Esophagus muscularis mucosa (tissue), 4 donors: ENCODE measurements around the gene ACTR1A. TPM values are rescaled to one million over a fixed set of nuclear protein-coding genes. Genes with fewer than 3 reads are reported as not detected.

ENCODE experiments used
- DNase-seq: peaks from one replicate; pipeline ENCODE4 v3.0.0-alpha.2; 2017; ENCODE audit errors: extremely low spot score
- H3K27ac ChIP-seq, 4 donors: fragments of 200-600 bp; sonication (generic); replicated peaks in 1 of 4; 1 replicate in 3 of 4; 2 replicates in 1 of 4; pipeline ENCODE4 v1.5.1; 2016 to 2019; ENCODE audit warnings: mild to moderate bottlenecking in 1 of 4
- H3K27me3 ChIP-seq, 4 donors: fragments of 200-600 bp; sonication (generic); one replicate each; pipeline versions ENCODE4 v1.5.1 to v1.6.0; 2016 to 2019
- H3K36me3 ChIP-seq, 4 donors: fragments of 200-600 bp; sonication (generic); one replicate each; pipeline ENCODE4 v1.5.1; 2016 to 2019
- H3K4me1 ChIP-seq, 4 donors: fragments of 200-600 bp; sonication (generic); one replicate each; pipeline ENCODE4 v1.5.1; 2016 to 2019
- H3K4me3 ChIP-seq, 4 donors: fragments of 200-600 bp; sonication (generic); 1 replicate in 2 of 4; 2 replicates in 2 of 4; pipeline ENCODE4 v1.5.1; 2016 to 2019; ENCODE audit warnings: mild to moderate bottlenecking in 4 of 4, moderate library complexity in 1 of 4
- H3K9me3 ChIP-seq, 4 donors: fragments of 200-600 bp; sonication (generic); 1 replicate in 3 of 4; 2 replicates in 1 of 4; pipeline ENCODE4 v1.5.1; 2016 to 2019
- EP300 ChIP-seq: sonication (generic); formaldehyde crosslinking; IDR thresholded peaks from one replicate; pipeline ENCODE4 v1.6.1; 2017; ENCODE audit warnings: antibody characterized with exemption
- POLR2A ChIP-seq: fragments of 450-650 bp; IDR thresholded peaks from one replicate; pipeline ENCODE4 v1.6.1; 2017; ENCODE audit warnings: antibody characterized with exemption, moderate library complexity, mild to moderate bottlenecking, low read depth
- POLR2AphosphoS5 ChIP-seq, 2 donors: sonication (generic); formaldehyde crosslinking; IDR thresholded peaks; one replicate each; pipeline ENCODE4 v1.6.1; 2017; ENCODE audit warnings: antibody characterized with exemption in 2 of 2
- WGBS: methylation state at CpG from one replicate; pipeline ENCODE4 v1.1.5; 2018; 5-methylcytosine and 5-hydroxymethylcytosine counted together
- intact Hi-C: fragments of 100-400 bp; cut with DNase I; formaldehyde crosslinking; loops from one replicate; pipeline ENCODE4 v1.15.1; 2023
- total RNA-seq, 4 donors: library from RNA; depleted of rRNA; stranded (reverse); fragments of >200 nt; gene quantifications; one replicate each; pipeline versions ENCODE4 v1.1.0 to v1.2.1, GENCODE V29; 2016
- TF ChIP-seq, protein P1 (sequence below), 3 experiments: fragments of 200-600 bp in 2 of 3; fragments of 450-650 bp in 1 of 3; sonication (generic) in 2 of 3; IDR thresholded peaks; one replicate each; pipeline ENCODE4 v1.5.1; 2017 to 2019; ENCODE audit warnings: antibody characterized with exemption in 3 of 3, mild to moderate bottlenecking in 2 of 3, moderate library complexity in 1 of 3

The ACTR1A gene
- total RNA-seq, 4 donors from 2014 or later, result 164 to 283 (median 229) TPM

DNA sequence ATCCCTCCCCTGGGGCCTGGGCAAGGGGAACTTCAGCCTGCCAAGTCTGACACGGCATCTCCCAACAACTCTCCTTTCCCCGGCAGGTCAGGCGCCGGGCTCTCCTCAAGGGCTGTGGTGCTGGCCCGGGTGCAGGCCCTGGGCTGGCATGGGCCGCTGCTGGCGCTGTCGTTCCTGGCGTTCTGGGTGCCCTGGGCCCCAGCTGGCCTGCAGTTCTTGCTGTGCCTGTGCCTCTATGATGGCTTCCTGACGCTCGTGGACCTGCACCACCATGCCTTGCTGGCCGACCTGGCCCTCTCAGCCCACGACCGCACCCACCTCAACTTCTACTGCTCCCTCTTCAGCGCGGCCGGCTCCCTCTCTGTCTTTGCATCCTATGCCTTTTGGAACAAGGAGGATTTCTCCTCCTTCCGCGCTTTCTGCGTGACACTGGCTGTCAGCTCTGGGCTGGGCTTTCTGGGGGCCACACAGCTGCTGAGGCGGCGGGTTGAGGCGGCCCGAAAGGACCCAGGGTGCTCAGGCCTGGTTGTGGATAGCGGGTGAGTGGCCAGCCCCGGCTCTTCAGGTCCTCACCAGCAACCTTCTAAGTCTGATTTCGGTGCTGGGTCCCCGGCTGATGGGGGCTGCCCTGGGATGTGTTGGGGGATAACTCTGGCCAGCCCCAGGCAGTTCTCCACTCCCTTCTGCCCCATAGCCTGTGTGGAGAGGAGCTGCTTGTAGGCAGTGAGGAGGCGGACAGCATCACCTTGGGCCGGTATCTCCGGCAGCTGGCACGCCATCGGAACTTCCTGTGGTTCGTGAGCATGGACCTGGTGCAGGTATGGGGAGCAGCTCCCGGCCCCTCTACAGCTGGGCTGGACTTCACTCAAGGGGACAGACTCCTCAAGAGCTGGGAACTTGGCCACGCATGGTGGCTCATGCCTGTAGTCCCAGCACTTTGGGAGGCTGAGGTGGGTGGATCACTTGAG is 31.6 kb downstream of the ACTR1A start:
- 93% methylated on average over 18 of the region's 36 CpGs for WGBS
- intact Hi-C loops, result no loop called here
- peaks cover 0 to 43% (median 10%) of the 10 kb centered on the region in 4 donors for H3K36me3 ChIP-seq
- H3K27ac ChIP-seq, result no peak overlapping the region
- no peaks in the 10 kb centered on the region for H3K27me3 ChIP-seq
- TF ChIP-seq POLR2A (no peak), POLR2AphosphoS5 (IDR thresholded peaks at IDR 0.05) (no peak)
- TF ChIP-seq, protein P1, sequence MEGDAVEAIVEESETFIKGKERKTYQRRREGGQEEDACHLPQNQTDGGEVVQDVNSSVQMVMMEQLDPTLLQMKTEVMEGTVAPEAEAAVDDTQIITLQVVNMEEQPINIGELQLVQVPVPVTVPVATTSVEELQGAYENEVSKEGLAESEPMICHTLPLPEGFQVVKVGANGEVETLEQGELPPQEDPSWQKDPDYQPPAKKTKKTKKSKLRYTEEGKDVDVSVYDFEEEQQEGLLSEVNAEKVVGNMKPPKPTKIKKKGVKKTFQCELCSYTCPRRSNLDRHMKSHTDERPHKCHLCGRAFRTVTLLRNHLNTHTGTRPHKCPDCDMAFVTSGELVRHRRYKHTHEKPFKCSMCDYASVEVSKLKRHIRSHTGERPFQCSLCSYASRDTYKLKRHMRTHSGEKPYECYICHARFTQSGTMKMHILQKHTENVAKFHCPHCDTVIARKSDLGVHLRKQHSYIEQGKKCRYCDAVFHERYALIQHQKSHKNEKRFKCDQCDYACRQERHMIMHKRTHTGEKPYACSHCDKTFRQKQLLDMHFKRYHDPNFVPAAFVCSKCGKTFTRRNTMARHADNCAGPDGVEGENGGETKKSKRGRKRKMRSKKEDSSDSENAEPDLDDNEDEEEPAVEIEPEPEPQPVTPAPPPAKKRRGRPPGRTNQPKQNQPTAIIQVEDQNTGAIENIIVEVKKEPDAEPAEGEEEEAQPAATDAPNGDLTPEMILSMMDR (IDR thresholded peaks at IDR 0.05), result no peak
- peaks cover 0 to 5% (median 0%) of the 10 kb centered on the region in 4 donors for H3K4me1 ChIP-seq
- no peak overlapping the region for H3K4me3 ChIP-seq
- no peak for DNase-seq
- H3K9me3 ChIP-seq, result no peaks in the 10 kb centered on the region

DNA sequence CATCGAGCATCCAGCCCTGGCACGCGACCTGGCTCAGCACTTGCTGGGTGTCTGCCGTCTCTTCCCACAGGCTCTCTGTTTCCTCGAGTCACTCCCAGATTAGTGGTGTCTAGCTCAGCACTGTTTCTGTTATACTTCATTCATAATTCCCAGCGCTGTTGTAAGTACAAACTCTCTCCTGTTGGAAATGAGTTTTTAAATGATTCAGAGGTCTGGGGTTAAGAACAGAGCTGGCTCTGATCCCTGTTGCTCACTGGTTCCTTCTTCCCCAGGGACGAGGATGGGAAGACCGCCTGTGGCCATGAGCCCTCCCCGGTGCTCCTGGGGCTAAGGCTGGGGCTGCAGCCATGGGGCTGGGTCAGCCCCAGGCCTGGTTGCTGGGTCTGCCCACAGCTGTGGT is 33.8 kb downstream of the ACTR1A start:
- Histone ChIP-seq H3K4me3 (no peak overlapping the region), H3K27ac (no peak overlapping the region), H3K27me3 (no peaks in the 10 kb centered on the region), H3K36me3 (peaks cover 0 to 40% (median 10%) of the 10 kb centered on the region in 4 donors), H3K4me1 (peaks cover 0 to 5% (median 0%) of the 10 kb centered on the region in 4 donors), H3K9me3 (no peaks in the 10 kb centered on the region)
- TF ChIP-seq EP300 (no peak), POLR2A (no peak), POLR2AphosphoS5 (IDR thresholded peaks at IDR 0.05) (no peak)
- TF ChIP-seq, protein P1 (IDR thresholded peaks at IDR 0.05), result no peak
- DNase-seq, result no peak
- WGBS, result 55% methylated on average over 8 of the region's 9 CpGs
- intact Hi-C loops, result no loop called here

DNA sequence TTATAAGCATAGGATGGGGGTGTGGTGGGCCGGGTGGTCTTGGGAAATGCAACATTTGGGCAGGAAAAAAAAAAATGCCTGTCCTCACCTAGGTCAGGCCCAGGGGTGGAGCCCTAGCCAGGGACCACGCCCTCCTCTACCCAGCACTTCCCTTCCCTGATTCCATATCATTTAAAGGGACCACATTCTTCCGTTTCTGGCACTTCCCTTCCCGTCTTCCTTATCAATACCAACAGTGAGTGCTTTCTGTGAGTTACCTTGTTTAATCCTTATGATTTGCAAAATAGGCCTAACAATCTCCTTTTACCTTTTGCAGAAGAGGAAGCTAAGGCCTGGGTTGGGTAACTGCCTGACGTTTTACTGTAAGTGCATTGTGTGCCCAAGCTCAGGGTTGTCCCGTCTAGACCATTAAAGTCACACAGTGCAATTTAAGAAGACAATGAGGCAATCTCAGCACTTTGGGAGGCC is 34.5 kb downstream of the ACTR1A start:
- intact Hi-C loops, result no loop called here
- WGBS, result 62% methylated on average over 6 of the region's 6 CpGs
- H3K27me3 ChIP-seq, result no peaks in the 10 kb centered on the region
- no peaks in the 10 kb centered on the region for H3K9me3 ChIP-seq
- TF ChIP-seq, protein P1 (IDR thresholded peaks at IDR 0.05), result no peak
- no peak for TF ChIP-seq POLR2A
- no peak for TF ChIP-seq EP300
- TF ChIP-seq POLR2AphosphoS5 (IDR thresholded peaks at IDR 0.05), result no peak
- H3K27ac ChIP-seq, result no peak overlapping the region
- H3K4me1 ChIP-seq, result peaks cover 0 to 8% (median under 1%) of the 10 kb centered on the region in 4 donors
- no peak for DNase-seq
- H3K4me3 ChIP-seq, result no peak overlapping the region
- H3K36me3 ChIP-seq, result peaks cover 0 to 35% (median 10%) of the 10 kb centered on the region in 4 donors

DNA sequence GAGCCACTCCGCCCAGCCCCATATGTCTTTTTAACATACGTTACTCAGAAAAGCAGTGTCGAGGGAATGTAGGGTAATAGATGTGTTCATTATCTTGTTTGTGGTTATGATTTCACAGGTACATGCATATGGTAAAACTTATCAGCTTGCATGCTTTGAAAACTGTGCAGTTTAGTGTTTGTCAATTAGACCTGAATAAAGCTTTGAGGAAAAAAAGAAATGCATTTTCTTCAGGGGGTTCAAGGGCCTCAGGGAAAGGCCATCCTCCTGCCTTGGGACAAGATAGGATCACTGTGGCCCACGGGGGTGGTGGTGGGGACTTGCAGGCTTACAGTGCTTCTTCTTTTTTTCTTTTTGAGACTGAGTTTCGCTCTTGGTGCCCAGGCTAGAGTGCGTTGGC is 35.2 kb downstream of the ACTR1A start:
- no peak for TF ChIP-seq POLR2A
- TF ChIP-seq, protein P1 (IDR thresholded peaks at IDR 0.05), result no peak
- no peak for TF ChIP-seq POLR2AphosphoS5 (IDR thresholded peaks at IDR 0.05)
- TF ChIP-seq EP300, result no peak
- H3K27me3 ChIP-seq, result no peaks in the 10 kb centered on the region
- WGBS, result 71% methylated on average over 6 of the region's 6 CpGs

More for the DNA sequence above, 35.2 kb downstream of the ACTR1A start:
- Histone ChIP-seq H3K27ac (no peak overlapping the region), H3K4me3 (no peak overlapping the region), H3K4me1 (peaks cover under 1 to 14% (median 7%) of the 10 kb centered on the region in 4 donors), H3K36me3 (peaks cover 0 to 34% (median 10%) of the 10 kb centered on the region in 4 donors), H3K9me3 (no peaks in the 10 kb centered on the region)
- no peak for DNase-seq
- intact Hi-C loops, result no loop called here
